Gastroesophageal sphincter (tissue), 3 donors: ENCODE measurements around the gene CELF2.

ENCODE experiments used
- CTCF ChIP-seq, 4 experiments: fragments of 200-600 bp in 2 of 4; fragments of 450-650 bp in 2 of 4; sonication (generic) in 1 of 4; IDR thresholded peaks; one replicate each; pipeline ENCODE4 v1.5.1; 2017 to 2019; ENCODE audit warnings: antibody characterized with exemption in 4 of 4, mild to moderate bottlenecking in 2 of 4, moderate library complexity in 2 of 4
- POLR2A ChIP-seq, 2 donors: fragments of 450-650 bp; IDR thresholded peaks; one replicate each; pipeline ENCODE4 v1.6.1; 2017; ENCODE audit warnings: antibody characterized with exemption in 2 of 2, mild to moderate bottlenecking in 2 of 2, moderate library complexity in 1 of 2

GRCh38 chr10:11049806-11050205 lies 32.1 kb downstream of the CELF2 start:
- TF ChIP-seq CTCF (IDR thresholded peaks at IDR 0.05) (no peak), POLR2A (IDR thresholded peaks at IDR 0.05) (no peak)
